H1 (cell line): ENCODE measurements around the gene COL9A2. TPM values are rescaled to one million over a fixed set of nuclear protein-coding genes. Genes with fewer than 3 reads are reported as not detected.

Experiments used
- CTCF ChIA-PET: fragments of 300-600 bp; sonication (Branson Sonifier 250); formaldehyde crosslinking; loops from one replicate; lab custom pipeline; 2021; ENCODE audit not compliant: partially characterized antibody; lab: Charles Lee
- POLR2A ChIA-PET: fragments of 300-600 bp; sonication (Branson Sonifier 250); formaldehyde crosslinking; loops from one replicate; lab custom pipeline; 2021; ENCODE audit warnings: inconsistent platforms; ENCODE audit not compliant: partially characterized antibody; lab: Charles Lee
- DNase-seq, 2 experiments: peaks; one replicate each; pipeline versions ENCODE4 v3.0.0 to v3.0.0-alpha.2; 2010 to 2022; ENCODE audit warnings: low spot score in 2 of 2, low read depth in 1 of 2, mixed read lengths in 1 of 2
- FAIRE-seq: peaks from 2 replicates; lab custom pipeline; 2011; peaks lifted over from hg19 to GRCh38; lab: Jason Lieb, UNC
- H2AFZ ChIP-seq: 2 replicates; pipeline ENCODE4 v1.8.1; 2012; ENCODE audit warnings: low read length, inconsistent platforms
- H2AK5ac ChIP-seq: 2 replicates; pipeline ENCODE4 v1.6.1; 2013; ENCODE audit warnings: low read depth, low read length
- H2BK120ac ChIP-seq: replicated peaks from 2 replicates; pipeline ENCODE3; 2013; ENCODE audit warnings: low read depth, low read length, inconsistent platforms
- H2BK12ac ChIP-seq: 2 replicates; pipeline ENCODE4 v1.6.1; 2013; ENCODE audit warnings: low read depth, low read length
- H2BK15ac ChIP-seq: 2 replicates; pipeline ENCODE4 v1.6.1; 2013; ENCODE audit warnings: low read length
- H2BK20ac ChIP-seq: 2 replicates; pipeline ENCODE4 v1.6.1; 2013; ENCODE audit warnings: low read length
- H2BK5ac ChIP-seq: 2 replicates; pipeline ENCODE4 v1.6.1; 2013; ENCODE audit warnings: low read depth, low read length
- H3K14ac ChIP-seq: 2 replicates; pipeline ENCODE4 v1.6.1; 2013; ENCODE audit warnings: inconsistent platforms; ENCODE audit not compliant: insufficient read length
- H3K18ac ChIP-seq: 2 replicates; pipeline ENCODE4 v1.6.1; 2013; ENCODE audit warnings: low read length; ENCODE audit errors: extremely low read depth
- H3K23ac ChIP-seq: 2 replicates; pipeline ENCODE4 v1.6.1; 2013; ENCODE audit warnings: inconsistent platforms; ENCODE audit not compliant: insufficient read length
- H3K23me2 ChIP-seq: 2 replicates; pipeline ENCODE4 v1.6.1; 2013; ENCODE audit warnings: low read depth, low read length
- H3K27ac ChIP-seq: 2 replicates; pipeline ENCODE4 v1.6.1; 2011; ENCODE audit warnings: low read depth, low read length, inconsistent platforms
- H3K27me3 ChIP-seq, 4 experiments: replicated peaks in 1 of 4; 1 replicate in 1 of 4; 2 replicates in 3 of 4; pipeline versions ENCODE4 v1.6.1 to v1.8.1; 2011 to 2013; ENCODE audit warnings: low read length in 3 of 4, mild to moderate bottlenecking in 3 of 4, inconsistent platforms in 2 of 4, mixed read lengths in 2 of 4, moderate library complexity in 1 of 4; ENCODE audit not compliant: control insufficient read depth in 3 of 4, insufficient read depth in 3 of 4; ENCODE audit errors: extremely low read depth in 1 of 4
- H3K36me3 ChIP-seq, 4 experiments: 2 replicates each; pipeline versions ENCODE4 v1.6.1 to v1.8.1; 2011 to 2013; ENCODE audit warnings: mild to moderate bottlenecking in 4 of 4, low read length in 3 of 4, moderate library complexity in 2 of 4, control low read depth in 1 of 4, inconsistent platforms in 1 of 4; ENCODE audit not compliant: insufficient read depth in 4 of 4, control insufficient read depth in 2 of 4
- H3K4ac ChIP-seq: replicated peaks from 2 replicates; pipeline ENCODE3; 2013; ENCODE audit warnings: low read length, low read depth, mixed read lengths, inconsistent platforms; ENCODE audit not compliant: insufficient read length
- H3K4me1 ChIP-seq, 4 experiments: replicated peaks in 1 of 4; 1 replicate in 1 of 4; 2 replicates in 3 of 4; pipeline versions ENCODE4 v1.6.1 to v1.8.1; 2011 to 2013; ENCODE audit warnings: low read length in 3 of 4, inconsistent platforms in 2 of 4, mixed read lengths in 1 of 4; ENCODE audit not compliant: insufficient read depth in 4 of 4, control insufficient read depth in 3 of 4
- H3K4me2 ChIP-seq, 2 experiments: 2 replicates each; pipeline versions ENCODE4 v1.6.1 to v1.8.1; 2011 to 2013; ENCODE audit warnings: low read depth in 2 of 2, low read length in 2 of 2, control low read depth in 1 of 2, inconsistent platforms in 1 of 2, mild to moderate bottlenecking in 1 of 2; ENCODE audit not compliant: insufficient read depth in 1 of 2
- H3K4me3 ChIP-seq, 4 experiments: fragments of 200-600, 300-600 bp in 1 of 4; sonication (generic), shearing (Covaris generic), sonication (Bioruptor Twin) in 1 of 4; 2 replicates each; pipeline versions ENCODE4 v1.5.1 to v1.8.1; 2011 to 2016; ENCODE audit warnings: low read length in 4 of 4, low read depth in 3 of 4, control low read depth in 2 of 4, inconsistent platforms in 2 of 4, mild to moderate bottlenecking in 2 of 4, mixed read lengths in 1 of 4, moderate library complexity in 1 of 4; ENCODE audit not compliant: insufficient read depth in 2 of 4; ENCODE audit errors: extremely low read depth in 1 of 4
- H3K56ac ChIP-seq: replicated peaks from 2 replicates; pipeline ENCODE3; 2013; ENCODE audit warnings: low read depth, mild to moderate bottlenecking, mixed read lengths, low read length, inconsistent platforms; ENCODE audit not compliant: insufficient read length
- H3K79me1 ChIP-seq: 2 replicates; pipeline ENCODE4 v1.6.1; 2013; ENCODE audit warnings: low read depth, low read length, control low read depth
- H3K79me2 ChIP-seq, 2 experiments: 2 replicates each; pipeline versions ENCODE4 v1.6.1 to v1.8.1; 2012 to 2013; ENCODE audit warnings: low read length in 2 of 2, mild to moderate bottlenecking in 2 of 2, inconsistent platforms in 1 of 2; ENCODE audit not compliant: insufficient read depth in 2 of 2, control insufficient read depth in 1 of 2
- H3K9ac ChIP-seq, 4 experiments: replicated peaks in 1 of 4; 1 replicate in 1 of 4; 2 replicates in 3 of 4; pipeline versions ENCODE4 v1.6.1 to v1.8.1; 2011 to 2013; ENCODE audit warnings: low read depth in 3 of 4, low read length in 3 of 4, control low read depth in 2 of 4, mild to moderate bottlenecking in 2 of 4, moderate library complexity in 2 of 4, inconsistent platforms in 1 of 4; ENCODE audit errors: extremely low read depth in 1 of 4
- H3K9me3 ChIP-seq, 2 experiments: 2 replicates each; pipeline versions ENCODE4 v1.6.1 to v1.8.1; 2012 to 2013; ENCODE audit warnings: mild to moderate bottlenecking in 2 of 2, moderate library complexity in 2 of 2, control low read depth in 1 of 2, inconsistent platforms in 1 of 2, low read depth in 1 of 2, low read length in 1 of 2, mixed read lengths in 1 of 2; ENCODE audit not compliant: insufficient read depth in 2 of 2
- H4K20me1 ChIP-seq, 2 experiments: replicated peaks in 1 of 2; 2 replicates each; pipeline versions ENCODE3 to v1.8.1; 2011 to 2013; ENCODE audit warnings: inconsistent platforms in 2 of 2, low read length in 2 of 2, mild to moderate bottlenecking in 1 of 2; ENCODE audit not compliant: insufficient read depth in 2 of 2, control insufficient read depth in 1 of 2
- H4K5ac ChIP-seq: 2 replicates; pipeline ENCODE4 v1.6.1; 2013; ENCODE audit warnings: low read length, low read depth, mixed read lengths, inconsistent platforms; ENCODE audit not compliant: insufficient read length
- H4K8ac ChIP-seq: 2 replicates; pipeline ENCODE4 v1.8.0; 2013; ENCODE audit warnings: mild to moderate bottlenecking, moderate library complexity, low read length, inconsistent platforms; ENCODE audit not compliant: insufficient read depth; ENCODE audit errors: extremely low read depth
- H4K91ac ChIP-seq: replicated peaks from 2 replicates; pipeline ENCODE3; 2013; ENCODE audit warnings: low read length, mixed read lengths, inconsistent platforms; ENCODE audit not compliant: insufficient read length
- GABPA ChIP-seq: IDR thresholded peaks from 2 replicates; pipeline ENCODE4 v1.6.1; 2011; ENCODE audit warnings: mild to moderate bottlenecking, low read length, moderate library complexity, borderline replicate concordance; ENCODE audit not compliant: insufficient read depth
- PHF8 ChIP-seq: fragments of 200-600 bp; sonication (generic); conservative IDR thresholded peaks from 2 replicates; pipeline ENCODE4 v1.7.1; 2012; ENCODE audit warnings: low read depth, mild to moderate bottlenecking, inconsistent platforms, low read length, moderate library complexity
- SIX5 ChIP-seq: IDR thresholded peaks from 2 replicates; pipeline ENCODE4 v1.6.1; 2011; ENCODE audit warnings: mild to moderate bottlenecking, low read depth, low read length
- ZNF274 ChIP-seq: IDR thresholded peaks from 2 replicates; pipeline ENCODE4 v1.7.0; 2012; ENCODE audit warnings: low read length, borderline replicate concordance; ENCODE audit errors: extremely low read depth
- WGBS, 2 experiments: shearing (Covaris generic) in 1 of 2; methylation state at CpG; one replicate each; pipeline versions ENCODE4 v1.1.6 to v1.1.7; 2013 to 2015; ENCODE audit warnings: low lambda C conversion rate in 2 of 2, mixed read lengths in 2 of 2, inconsistent platforms in 1 of 2, low coverage in 1 of 2, missing lambda C conversion rate in 1 of 2; ENCODE audit not compliant: insufficient replicate concordance in 2 of 2, insufficient coverage in 1 of 2, insufficient read length in 1 of 2; ENCODE audit errors: extremely low coverage in 1 of 2, missing lambda C conversion rate in 1 of 2; 5-methylcytosine and 5-hydroxymethylcytosine counted together
- polyA plus RNA-seq, 7 experiments: library from polyadenylated mRNA; depleted of rRNA in 3 of 7; stranded (reverse) in 5 of 7; unstranded in 2 of 7; fragments of >200 nt in 5 of 7; fragments of 200-250 nt in 2 of 7; gene quantifications; 1 replicate in 5 of 7; 2 replicates in 1 of 7; 4 replicates in 1 of 7; pipeline versions ENCODE4 v1.2.1 to v1.2.3, GENCODE V29; 2011 to 2013; ENCODE audit warnings: missing spikeins in 2 of 7, mixed read lengths in 2 of 7
- total RNA-seq: library from RNA; stranded (reverse); fragmentation: NEBNext Ultra II Directional; extraction: Animal tissue kit (Norgen Biotek cat#: 25700); gene quantifications from 2 replicates; pipeline ENCODE4 v1.2.1, GENCODE V29; 2021

COL9A2 gene
- total and polyA plus RNA-seq, 2 of the 8 experiments (the other 6 are each of a cell fraction or from before 2014, with no cell fraction given) = 3.2 to 3.3 TPM

- H2BK15ac ChIP-seq = no peak overlapping the region
- no peak overlapping the region for H2BK20ac ChIP-seq
- ChIA-PET CTCF (interaction anchor here (0.8 to 1.1 kb wide), 2 partner anchors 132 to 203 kb away, joined by 3 to 4 read pairs; no protein-coding TSS in a partner anchor), POLR2A (no interaction called here)
- H3K23ac ChIP-seq = no peak overlapping the region
- H3K4me2 ChIP-seq = no peak overlapping the region
- H3K9ac ChIP-seq = no peak overlapping the region
- WGBS, 2 experiments = 96% methylated on average over 3 of the region's 3 CpGs; no CpG with 5 or more reads in 1 of the 2 experiments
- no peak overlapping the region for H2AFZ ChIP-seq
- no peaks in the 10 kb centered on the region for H3K4me1 ChIP-seq
- FAIRE-seq (no peak), DNase-seq (no peak)
- no peak overlapping the region for H2BK120ac ChIP-seq
- H4K5ac ChIP-seq = no peak overlapping the region
- H2BK5ac ChIP-seq = no peak overlapping the region
- no peak overlapping the region for H4K8ac ChIP-seq
- no peak overlapping the region for H3K56ac ChIP-seq
- no peaks in the 10 kb centered on the region for H4K20me1 ChIP-seq
- 0 out of 2 replicates have a peak, but pooled peaks cover 1% of the 10 kb centered on the region for H3K23me2 ChIP-seq
- H3K79me1 ChIP-seq = 0 out of 2 replicates have a peak, but pooled peaks cover 3% of the 10 kb centered on the region
- H3K27ac ChIP-seq = no peak overlapping the region
- no peak overlapping the region for H2BK12ac ChIP-seq
- H4K91ac ChIP-seq = no peak overlapping the region
- no peak overlapping the region for H3K4me3 ChIP-seq
- no peak overlapping the region for H3K4ac ChIP-seq
- H3K79me2 ChIP-seq = no peaks in the 10 kb centered on the region
- no peak overlapping the region for H3K14ac ChIP-seq
- H3K36me3 ChIP-seq = peaks cover 4 to 39% (median 9%) of the 10 kb centered on the region in 4 experiments; a peak in 7 of 8 replicates
- no peak for TF ChIP-seq ZNF274
- no peak for TF ChIP-seq SIX5
- TF ChIP-seq PHF8 = no peak
- TF ChIP-seq GABPA = no peak
- no peak overlapping the region for H3K18ac ChIP-seq
- no peaks in the 10 kb centered on the region for H3K27me3 ChIP-seq
- no peaks in the 10 kb centered on the region for H3K9me3 ChIP-seq
- H2AK5ac ChIP-seq = no peak overlapping the region
Observed at GRCh38 chr1:40276122-40276521, 41.0 kb downstream of the COL9A2 start.
